ENCODE results near the gene TRUB2.

- no peak for TF ChIP-seq YY1 (IDR thresholded peaks at IDR 0.05; ENCODE audit: insufficient read depth, insufficient read length)
- no peak for TF ChIP-seq SUZ12 (IDR thresholded peaks at IDR 0.05; ENCODE audit: extremely low read depth, insufficient read depth, insufficient read length)
Observed at GRCh38 chr9:128321879-128322403, 306 bp downstream of the TRUB2 start.
